Measurements from ENCODE around the gene VSX2.

GRCh38 chr14:74309125-74310022, 70.1 kb downstream of the VSX2 start:
- TF ChIP-seq TAF1 (IDR thresholded peaks at IDR 0.05; ENCODE audit: borderline replicate concordance, insufficient read depth, low read length) (no peak), POLR2AphosphoS5 (IDR thresholded peaks at IDR 0.05; ENCODE audit: low read depth, low read length) (no peak), REST (IDR thresholded peaks at IDR 0.05; ENCODE audit: insufficient read depth in 1 of 2, low read depth in 2 of 2, low read length in 2 of 2) (no peak)

Measured in PFSK-1 (cell line).